GM21529 (cell line): ENCODE data around the gene ABCC3.

Source experiments
- ATAC-seq: cut with Tn5 transposase; IDR thresholded peaks from one replicate; pipeline ENCODE4 v1.9.1; 2021; ENCODE audit not compliant: unreplicated experiment

ABCC3 gene, protein sequence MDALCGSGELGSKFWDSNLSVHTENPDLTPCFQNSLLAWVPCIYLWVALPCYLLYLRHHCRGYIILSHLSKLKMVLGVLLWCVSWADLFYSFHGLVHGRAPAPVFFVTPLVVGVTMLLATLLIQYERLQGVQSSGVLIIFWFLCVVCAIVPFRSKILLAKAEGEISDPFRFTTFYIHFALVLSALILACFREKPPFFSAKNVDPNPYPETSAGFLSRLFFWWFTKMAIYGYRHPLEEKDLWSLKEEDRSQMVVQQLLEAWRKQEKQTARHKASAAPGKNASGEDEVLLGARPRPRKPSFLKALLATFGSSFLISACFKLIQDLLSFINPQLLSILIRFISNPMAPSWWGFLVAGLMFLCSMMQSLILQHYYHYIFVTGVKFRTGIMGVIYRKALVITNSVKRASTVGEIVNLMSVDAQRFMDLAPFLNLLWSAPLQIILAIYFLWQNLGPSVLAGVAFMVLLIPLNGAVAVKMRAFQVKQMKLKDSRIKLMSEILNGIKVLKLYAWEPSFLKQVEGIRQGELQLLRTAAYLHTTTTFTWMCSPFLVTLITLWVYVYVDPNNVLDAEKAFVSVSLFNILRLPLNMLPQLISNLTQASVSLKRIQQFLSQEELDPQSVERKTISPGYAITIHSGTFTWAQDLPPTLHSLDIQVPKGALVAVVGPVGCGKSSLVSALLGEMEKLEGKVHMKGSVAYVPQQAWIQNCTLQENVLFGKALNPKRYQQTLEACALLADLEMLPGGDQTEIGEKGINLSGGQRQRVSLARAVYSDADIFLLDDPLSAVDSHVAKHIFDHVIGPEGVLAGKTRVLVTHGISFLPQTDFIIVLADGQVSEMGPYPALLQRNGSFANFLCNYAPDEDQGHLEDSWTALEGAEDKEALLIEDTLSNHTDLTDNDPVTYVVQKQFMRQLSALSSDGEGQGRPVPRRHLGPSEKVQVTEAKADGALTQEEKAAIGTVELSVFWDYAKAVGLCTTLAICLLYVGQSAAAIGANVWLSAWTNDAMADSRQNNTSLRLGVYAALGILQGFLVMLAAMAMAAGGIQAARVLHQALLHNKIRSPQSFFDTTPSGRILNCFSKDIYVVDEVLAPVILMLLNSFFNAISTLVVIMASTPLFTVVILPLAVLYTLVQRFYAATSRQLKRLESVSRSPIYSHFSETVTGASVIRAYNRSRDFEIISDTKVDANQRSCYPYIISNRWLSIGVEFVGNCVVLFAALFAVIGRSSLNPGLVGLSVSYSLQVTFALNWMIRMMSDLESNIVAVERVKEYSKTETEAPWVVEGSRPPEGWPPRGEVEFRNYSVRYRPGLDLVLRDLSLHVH (N-terminal part only)

DNA sequence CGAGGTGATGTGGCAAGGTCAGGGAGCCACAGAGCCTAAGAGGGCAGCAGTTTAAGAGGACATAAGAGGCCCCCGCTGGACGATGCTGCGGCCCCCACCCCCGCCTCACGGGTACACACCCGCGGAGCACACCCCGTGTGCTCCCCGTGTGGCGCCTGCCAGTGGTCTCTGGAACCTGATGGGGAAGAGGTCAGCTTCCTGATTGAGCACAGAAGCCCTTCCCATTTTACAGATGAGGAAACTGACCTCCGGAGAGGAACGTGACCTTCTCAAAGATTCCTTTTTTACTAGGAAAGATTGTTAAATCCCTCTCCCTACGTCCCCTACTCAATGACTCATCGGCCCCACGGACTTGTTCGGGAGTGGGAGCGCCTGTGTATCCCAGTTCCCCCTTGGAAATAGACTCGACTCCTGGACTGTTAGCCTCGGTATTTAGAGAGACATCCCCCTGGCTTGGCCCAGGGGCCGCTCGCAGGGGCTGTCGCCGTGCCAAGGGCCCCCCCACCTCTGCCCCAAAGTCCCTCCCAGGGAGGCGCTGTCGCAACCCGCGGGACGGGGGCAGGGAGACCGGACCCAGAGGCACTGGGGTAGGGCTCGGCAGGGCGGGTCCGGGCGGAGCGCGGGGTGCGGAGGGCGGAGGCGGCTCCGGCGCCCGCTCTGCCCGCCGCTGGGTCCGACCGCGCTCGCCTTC lies at the start of gene ABCC3:
Gene ABCC3 (plus strand): TSS at position 658 of the 691 bp plus-strand sequence. CDS start 56 bp downstream, outside the sequence.
- ATAC-seq = no peak

GRCh38 chr17:50585346-50585745 lies 49.3 kb upstream of the ABCC3 start:
- ATAC-seq = no peak

DNA sequence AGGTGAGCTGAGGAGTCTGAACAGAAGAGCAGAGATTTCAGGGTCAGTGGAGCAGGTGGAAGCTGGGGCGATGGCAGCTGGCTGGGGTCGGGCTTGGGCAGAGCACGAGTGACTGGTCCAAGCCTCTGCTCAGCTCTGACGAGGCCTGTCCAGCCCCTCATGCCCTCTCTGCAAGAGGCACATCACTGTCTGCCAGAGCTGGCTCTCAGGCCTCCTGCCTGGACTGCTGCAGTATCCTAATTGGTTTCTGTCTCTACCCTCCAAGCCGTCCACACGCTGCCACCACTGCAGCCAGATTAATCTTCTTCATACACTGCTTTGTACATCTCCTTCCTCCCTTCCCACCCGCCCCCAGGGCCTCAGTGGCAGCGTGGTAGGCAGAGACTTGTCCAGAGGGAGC lies 48.8 kb upstream of the ABCC3 start:
- ATAC-seq = no peak

- ATAC-seq = no peak
These were observed 48.0 kb upstream of the ABCC3 start for GRCh38 chr17:50586421-50587247.

GRCh38 chr17:50587571-50587970 lies 47.1 kb upstream of the ABCC3 start:
- no peak for ATAC-seq

DNA sequence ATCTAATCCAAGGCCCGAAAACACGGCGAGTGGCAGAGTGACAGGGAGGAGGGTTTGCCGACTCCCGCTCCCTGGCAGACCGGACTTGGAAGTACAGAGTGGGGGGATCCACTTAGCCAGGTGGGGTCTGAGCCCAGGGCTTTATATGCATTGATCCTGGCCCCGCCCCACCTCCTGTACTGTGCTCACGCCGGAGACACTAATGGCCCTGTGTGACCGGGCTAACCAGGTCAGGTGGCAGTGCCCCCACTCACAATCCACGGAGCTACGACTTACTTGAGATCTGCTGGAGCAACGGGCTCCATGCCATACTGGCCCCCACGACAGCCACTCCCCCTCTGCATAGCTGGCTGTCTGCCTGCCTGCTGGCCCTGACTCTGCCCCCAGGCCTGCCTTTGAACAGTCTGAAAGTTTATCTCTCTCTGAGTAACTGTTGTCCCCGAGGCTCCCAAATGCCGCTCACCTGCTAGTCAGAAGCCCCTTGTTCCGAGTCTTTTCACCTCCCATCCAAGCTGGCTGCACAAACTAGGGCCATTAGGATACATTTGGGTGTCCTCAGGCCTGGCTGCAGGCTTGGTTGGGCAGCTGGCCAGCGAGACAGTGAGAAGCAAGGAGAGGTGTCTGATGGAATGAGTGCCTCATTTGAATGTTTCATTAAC lies 46.2 kb upstream of the ABCC3 start:
- ATAC-seq = no peak

DNA sequence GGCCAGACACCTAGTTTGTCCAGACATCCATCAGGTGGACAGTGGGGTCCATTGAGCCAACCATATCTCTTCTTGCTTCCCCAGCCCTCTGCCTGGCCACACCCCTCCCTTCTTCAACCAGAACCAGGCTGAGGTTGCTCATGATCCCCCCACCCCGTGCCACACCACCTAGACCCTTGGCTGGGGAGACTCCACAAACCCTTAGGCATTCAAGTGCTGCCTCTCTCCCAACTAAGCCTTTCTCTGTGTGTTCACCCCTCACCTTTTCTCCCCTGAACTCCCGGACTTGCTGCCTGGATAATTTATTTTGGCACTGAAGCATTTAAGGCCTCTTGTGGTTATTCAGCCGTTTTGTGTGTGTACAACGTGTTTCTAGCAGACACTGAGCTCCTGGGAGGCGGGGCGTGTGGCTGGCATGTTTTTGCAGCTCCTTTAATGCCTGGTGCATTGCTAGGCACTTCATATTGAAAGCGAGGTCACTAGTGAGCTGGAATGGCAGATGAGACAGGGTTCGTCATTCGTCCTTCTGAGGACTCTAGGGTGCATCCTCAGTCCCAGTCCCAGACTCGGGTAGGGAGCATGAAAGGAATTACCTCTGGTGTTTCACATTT lies 45.5 kb upstream of the ABCC3 start:
- no peak for ATAC-seq

DNA sequence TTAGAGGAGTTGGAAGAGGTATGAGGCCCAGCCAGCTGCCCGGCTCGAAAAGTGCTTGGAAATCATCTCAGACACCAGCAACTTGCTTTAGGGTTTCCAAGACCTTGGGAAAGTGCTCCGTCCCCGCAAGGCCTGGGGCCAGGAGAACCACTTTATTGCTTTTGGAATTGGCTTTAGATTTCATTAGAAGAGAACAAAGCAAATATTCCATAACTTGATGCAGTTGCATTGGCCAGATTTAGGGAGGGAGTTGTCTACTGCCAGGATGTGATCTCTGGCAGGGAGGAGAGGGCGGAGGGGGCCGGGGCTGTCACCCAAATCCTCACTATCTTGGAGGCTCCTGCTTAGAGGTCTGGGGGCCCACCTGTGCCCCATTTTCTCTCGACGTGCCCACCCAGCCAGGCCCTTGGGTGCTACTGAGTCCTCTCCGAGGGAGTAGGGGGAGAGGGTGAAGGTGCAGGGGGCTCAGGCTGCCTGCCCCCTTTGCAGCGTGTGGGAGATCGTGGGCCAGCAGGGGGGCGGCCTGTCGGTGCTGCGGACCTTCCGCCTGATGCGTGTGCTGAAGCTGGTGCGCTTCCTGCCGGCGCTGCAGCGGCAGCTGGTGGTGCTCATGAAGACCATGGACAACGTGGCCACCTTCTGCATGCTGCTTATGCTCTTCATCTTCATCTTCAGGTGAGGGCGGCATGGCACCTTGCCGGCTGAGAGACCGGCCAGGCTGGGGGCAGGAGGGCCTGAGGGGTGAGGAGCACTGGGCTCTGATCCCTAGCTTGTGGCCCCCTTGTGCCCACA lies 43.5 kb upstream of the ABCC3 start:
- no peak for ATAC-seq

- no peak for ATAC-seq
These were observed 41.4 kb upstream of the ABCC3 start for GRCh38 chr17:50593321-50593720.

GRCh38 chr17:50594128-50594823 lies 40.4 kb upstream of the ABCC3 start:
- ATAC-seq = no peak

DNA sequence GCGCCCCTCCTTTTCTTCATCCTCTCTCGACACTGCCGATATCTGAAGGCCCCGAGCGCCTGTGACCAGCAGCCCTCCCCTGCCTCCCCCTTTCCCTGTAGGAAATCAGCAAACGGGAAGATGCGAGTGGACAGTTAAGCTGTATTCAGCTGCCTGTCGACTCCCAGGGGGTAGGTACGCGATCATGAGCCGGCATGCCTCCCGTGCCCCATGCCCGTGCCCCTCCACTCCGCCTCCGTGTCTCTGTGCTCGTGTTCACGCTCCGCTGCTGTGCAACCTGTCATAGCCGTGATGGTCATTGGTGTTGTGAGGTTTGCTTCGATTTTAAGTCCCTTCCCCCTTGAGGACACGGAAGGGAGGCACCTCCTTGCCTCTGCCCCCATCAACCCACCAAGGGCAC lies 39.8 kb upstream of the ABCC3 start:
- no peak for ATAC-seq

- no peak for ATAC-seq
These were observed 38.3 kb upstream of the ABCC3 start for GRCh38 chr17:50596191-50597037.

DNA sequence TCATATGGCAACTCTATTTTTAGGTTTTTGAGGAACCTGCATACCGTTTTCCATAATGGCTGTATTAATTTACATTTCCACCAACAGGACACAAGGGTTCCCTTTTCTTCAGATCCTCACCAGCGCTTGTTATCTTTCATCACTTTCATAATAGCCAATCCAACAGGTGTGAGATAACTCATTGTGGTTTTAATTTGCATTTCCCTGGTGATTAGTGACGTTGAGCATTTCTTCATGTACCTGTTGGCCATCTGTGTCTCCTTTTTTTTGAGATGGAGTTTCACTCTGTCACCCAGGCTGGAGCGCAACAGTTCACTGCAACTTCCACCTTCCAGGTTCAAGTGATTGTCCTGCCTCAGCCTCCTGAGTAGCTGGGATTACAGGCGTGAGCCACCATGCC lies 36.2 kb upstream of the ABCC3 start:
- ATAC-seq = no peak

GRCh38 chr17:50599606-50600005 lies 35.1 kb upstream of the ABCC3 start:
- no peak for ATAC-seq

- ATAC-seq = no peak
These were observed 32.8 kb upstream of the ABCC3 start for GRCh38 chr17:50601823-50602375.

DNA sequence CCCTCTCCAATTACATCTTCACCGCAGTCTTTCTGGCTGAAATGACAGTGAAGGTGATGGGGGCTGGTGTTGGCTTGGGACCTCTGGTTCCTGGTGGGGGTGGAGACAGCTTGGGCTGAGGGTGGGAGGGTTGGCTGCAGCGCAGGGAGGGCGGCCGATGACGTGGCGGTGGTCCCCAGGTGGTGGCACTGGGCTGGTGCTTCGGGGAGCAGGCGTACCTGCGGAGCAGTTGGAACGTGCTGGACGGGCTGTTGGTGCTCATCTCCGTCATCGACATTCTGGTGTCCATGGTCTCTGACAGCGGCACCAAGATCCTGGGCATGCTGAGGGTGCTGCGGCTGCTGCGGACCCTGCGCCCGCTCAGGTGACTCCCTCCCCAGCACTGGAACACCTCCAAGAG lies 31.8 kb upstream of the ABCC3 start:
- no peak for ATAC-seq
